Measurements from ENCODE around the gene MCC.
"Not testable (repeated sequence)": the region's sequence is repeated elsewhere in the genome, so short reads cannot be mapped to it uniquely, and the experiment has no call there.

Gene MCC

GRCh38 chr5:113405530-113405929, 82.7 kb downstream of the MCC start:
- DNase-seq, result no peak

- no peak for DNase-seq
Measured at GRCh38 chr5:113404269-113404668, 84.0 kb downstream of the MCC start.

- not testable (repeated sequence) for DNase-seq
Measured at GRCh38 chr5:113397986-113398385, 90.3 kb downstream of the MCC start.

- DNase-seq, result no peak
Measured at GRCh38 chr5:113397046-113397445, 91.2 kb downstream of the MCC start.

GRCh38 chr5:113394658-113395057, 93.6 kb downstream of the MCC start:
- no peak for DNase-seq

- no peak for DNase-seq
Measured at GRCh38 chr5:113390224-113390623, 98.0 kb downstream of the MCC start.

GRCh38 chr5:113389116-113389515, 99.1 kb downstream of the MCC start:
- DNase-seq, result no peak

- no peak for DNase-seq
Measured at GRCh38 chr5:113387844-113388243, 100.4 kb downstream of the MCC start.

GRCh38 chr5:113384782-113385285, 103.4 kb downstream of the MCC start:
- no peak for DNase-seq

GRCh38 chr5:113382731-113383130, 105.5 kb downstream of the MCC start:
- no peak for DNase-seq

- no peak for DNase-seq
Measured at GRCh38 chr5:113381791-113382190, 106.5 kb downstream of the MCC start.

GRCh38 chr5:113380807-113381326, 107.4 kb downstream of the MCC start:
- no peak for DNase-seq

GRCh38 chr5:113379936-113380806, 108.1 kb downstream of the MCC start:
- no peak for DNase-seq

- no peak for DNase-seq
Measured at GRCh38 chr5:113378959-113379541, 109.2 kb downstream of the MCC start.

GRCh38 chr5:113378514-113378913, 109.7 kb downstream of the MCC start:
- no peak for DNase-seq

GRCh38 chr5:113378081-113378480, 110.2 kb downstream of the MCC start:
- DNase-seq, result no peak

GRCh38 chr5:113376640-113377039, 111.6 kb downstream of the MCC start:
- DNase-seq, result no peak

GRCh38 chr5:113375480-113376060, 112.7 kb downstream of the MCC start:
- DNase-seq, result no peak

- no peak for DNase-seq
Measured at GRCh38 chr5:113373426-113373825, 114.8 kb downstream of the MCC start.

- no peak for DNase-seq
Measured at GRCh38 chr5:113371721-113372196, 116.5 kb downstream of the MCC start.

GRCh38 chr5:113367586-113367985, 120.7 kb downstream of the MCC start:
- DNase-seq, result no peak

GRCh38 chr5:113364466-113364865, 123.8 kb downstream of the MCC start:
- no peak for DNase-seq

- DNase-seq, result no peak
Measured at GRCh38 chr5:113361701-113362100, 126.6 kb downstream of the MCC start.

- no peak for DNase-seq
Measured at GRCh38 chr5:113359419-113359818, 128.8 kb downstream of the MCC start.
